HG03060 (cell line): Measurements from ENCODE around the gene TRPM2.
A peak's percentile ranks its signal among the peaks of the same experiment; 100 is the strongest.
"Not testable (repeated sequence)": the region's sequence is repeated elsewhere in the genome, so short reads cannot be mapped to it uniquely, and the experiment has no call there.

ENCODE experiments used
- ATAC-seq: cut with Tn5 transposase; IDR thresholded peaks from one replicate; pipeline ENCODE4 v1.9.1; 2021; ENCODE audit warnings: low read depth, moderate number of reproducible peaks; ENCODE audit not compliant: unreplicated experiment

TRPM2 gene

DNA sequence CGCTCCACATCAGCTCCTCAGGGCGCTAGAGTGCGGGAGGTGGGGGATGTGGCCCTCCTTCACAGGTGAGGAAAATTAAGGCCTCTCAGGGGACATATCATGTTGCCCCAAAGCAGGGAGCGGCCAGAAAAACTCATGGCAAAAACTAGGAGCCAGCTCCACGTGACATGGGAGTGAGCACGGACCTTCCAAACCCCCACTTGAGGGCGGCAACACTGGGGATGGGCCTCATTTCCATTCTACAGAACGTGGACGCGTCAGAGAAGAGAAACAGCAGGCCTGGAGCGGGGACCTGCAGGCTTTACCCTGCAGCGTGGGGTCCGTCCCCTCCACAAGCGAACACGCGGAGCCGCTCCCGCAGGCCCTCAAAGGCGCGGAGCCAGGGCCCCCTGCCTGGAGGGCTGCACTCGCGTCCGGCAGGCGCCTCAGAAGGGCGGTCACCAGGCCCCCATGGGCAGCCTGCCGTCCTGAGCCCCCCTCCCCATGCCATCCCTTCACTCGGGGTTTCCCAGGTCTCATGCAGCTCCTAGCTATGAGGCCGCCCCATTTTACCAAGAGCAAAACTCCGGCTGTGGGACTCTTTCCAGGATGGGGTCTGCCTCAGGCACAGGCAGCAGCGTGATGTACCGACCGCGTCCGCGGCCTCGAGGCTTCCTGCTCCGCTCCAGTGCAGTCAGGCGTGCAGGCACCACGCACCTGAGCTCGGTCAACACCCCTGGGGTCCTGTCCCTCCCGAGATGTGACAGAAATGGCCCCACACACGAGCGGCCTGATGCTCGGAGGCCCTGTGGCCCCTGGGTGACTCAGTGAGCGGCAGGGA, 19.7 kb upstream of the TRPM2 start:
- no peak for ATAC-seq

DNA sequence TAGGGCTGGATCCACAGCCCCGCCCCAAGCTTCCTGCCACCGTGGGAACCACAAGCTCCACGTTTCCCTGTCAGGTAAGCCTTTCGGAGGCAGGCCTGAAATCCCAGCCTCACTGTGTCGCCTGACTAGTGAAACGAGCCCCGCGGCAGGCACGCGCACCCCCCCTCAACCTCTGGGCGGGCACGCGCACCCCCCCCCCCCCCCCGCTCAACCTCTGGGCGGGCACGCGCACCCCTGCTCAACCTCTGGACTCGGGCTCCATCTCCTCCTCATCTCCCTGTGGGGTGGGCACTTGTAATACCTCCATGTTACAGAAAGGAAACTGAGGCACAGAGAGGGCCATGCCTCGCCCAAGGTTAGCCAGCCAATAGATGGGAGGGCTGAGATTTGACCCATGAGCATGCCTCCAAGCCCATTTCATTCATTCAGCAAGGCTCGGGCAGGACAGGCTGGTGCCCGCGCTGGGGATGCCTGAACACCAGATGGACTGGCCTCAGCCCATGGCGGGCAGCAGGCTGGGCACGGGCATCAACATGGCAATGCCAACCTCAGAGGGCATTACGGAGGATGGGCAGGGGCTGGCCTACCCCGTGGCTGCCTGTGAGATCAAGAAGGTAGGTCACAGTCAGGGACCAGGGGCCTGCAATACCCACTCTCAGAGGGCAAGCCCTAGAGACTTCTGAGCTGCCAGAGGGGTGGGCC, 18.9 kb upstream of the TRPM2 start:
- no peak for ATAC-seq

DNA sequence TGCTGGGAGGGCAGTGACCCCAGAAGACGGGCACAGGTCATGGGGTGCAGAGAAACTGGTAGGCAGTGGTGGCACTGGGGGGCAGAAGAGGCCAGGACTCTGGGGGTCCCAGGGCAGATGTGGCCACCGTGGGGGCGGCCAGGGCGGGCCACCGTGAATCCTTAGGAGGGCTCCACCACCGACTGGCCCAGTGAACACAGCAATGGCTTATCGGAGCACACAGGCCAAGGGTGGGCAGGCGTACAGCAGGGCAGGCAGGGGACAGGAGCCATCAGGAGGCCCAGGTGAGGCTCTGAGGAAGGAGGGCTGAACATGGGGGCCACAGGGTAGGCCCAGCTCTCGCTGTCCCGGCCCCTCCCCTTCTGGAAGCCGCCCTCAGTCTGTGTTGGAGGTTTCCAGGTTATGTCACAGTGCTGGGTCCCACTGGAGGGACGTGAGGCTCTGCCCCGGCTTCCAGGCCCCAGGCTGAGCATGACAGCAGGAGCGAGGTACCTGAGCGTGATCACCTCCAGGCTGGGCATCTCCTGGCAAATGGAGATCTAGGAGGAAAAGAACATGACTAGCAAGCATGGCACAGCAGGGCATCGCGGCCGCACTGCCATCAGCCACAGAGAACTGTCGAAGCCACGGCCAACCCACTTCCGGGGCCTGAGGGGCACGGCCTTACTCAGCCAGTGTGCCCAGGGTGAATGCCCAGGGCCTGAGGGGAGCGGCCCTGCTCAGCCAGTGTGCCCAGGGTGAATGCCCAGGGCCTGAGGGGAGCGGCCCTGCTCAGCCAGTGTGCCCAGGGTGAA, 18.0 kb upstream of the TRPM2 start:
- ATAC-seq, result no peak

DNA sequence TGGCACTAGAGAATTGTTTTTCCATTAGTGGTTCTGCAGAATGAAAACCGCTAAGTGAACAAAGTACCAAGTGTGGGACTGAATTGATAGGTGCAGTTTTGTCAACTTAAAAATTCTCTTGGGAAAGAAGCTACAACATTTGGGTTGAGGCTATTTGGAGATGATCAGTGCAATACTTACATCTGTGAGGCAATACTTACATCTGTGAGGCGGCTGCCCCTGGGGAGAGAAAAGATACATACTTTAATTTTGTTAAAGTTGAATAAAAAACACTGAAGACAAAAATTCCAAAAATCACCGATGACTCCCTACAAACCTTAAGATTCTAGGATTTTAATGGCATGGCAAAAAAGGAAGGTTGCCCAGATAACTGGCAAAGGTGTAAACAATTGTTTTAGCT, 16.0 kb upstream of the TRPM2 start:
- no peak for ATAC-seq

DNA sequence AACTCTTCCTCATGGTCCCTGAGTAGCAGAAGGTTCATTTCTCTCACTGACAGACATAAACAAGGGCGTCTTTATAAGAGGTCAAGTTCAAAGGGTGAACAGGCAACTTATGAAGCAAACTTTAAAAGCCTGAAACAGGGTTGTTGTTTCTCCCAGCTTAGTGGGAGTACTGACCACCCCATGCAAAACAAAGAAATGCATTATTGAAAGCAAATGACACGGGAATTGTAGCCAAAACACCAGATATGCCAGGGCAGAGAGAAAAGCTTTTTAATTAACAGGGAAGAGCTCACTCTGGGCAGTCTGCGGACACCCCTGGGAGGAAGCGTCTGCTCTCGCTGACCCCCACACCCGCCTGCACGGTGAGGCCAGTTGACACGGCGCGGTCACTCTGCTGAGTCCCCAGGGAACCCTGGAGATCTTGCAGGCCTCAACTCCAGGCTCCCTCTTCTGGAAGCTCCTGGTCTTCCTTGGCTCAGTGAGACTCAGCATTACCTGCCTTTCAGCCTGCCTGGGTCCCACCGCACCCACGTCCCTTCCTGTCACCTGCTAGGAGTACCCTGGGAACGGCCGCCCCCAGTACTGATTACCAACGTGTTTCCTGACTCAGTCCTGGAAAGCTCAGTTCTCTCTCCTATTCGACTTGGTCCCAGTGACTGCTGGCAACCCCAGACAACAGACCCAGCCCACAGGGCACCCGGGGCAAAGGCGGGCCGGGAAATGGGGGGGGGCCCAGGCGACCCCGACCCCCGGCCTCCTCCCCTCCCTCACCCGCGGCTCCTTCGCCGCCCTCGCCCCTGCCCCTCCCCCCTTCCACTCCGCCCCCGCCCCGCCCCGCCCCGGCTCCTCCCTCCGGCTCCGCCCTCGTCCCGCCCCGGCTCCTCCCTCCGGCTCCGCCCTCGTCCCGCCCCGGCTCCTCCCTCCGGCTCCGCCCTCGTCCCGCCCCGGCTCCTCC, 15.2 kb upstream of the TRPM2 start:
- ATAC-seq, result no peak

DNA sequence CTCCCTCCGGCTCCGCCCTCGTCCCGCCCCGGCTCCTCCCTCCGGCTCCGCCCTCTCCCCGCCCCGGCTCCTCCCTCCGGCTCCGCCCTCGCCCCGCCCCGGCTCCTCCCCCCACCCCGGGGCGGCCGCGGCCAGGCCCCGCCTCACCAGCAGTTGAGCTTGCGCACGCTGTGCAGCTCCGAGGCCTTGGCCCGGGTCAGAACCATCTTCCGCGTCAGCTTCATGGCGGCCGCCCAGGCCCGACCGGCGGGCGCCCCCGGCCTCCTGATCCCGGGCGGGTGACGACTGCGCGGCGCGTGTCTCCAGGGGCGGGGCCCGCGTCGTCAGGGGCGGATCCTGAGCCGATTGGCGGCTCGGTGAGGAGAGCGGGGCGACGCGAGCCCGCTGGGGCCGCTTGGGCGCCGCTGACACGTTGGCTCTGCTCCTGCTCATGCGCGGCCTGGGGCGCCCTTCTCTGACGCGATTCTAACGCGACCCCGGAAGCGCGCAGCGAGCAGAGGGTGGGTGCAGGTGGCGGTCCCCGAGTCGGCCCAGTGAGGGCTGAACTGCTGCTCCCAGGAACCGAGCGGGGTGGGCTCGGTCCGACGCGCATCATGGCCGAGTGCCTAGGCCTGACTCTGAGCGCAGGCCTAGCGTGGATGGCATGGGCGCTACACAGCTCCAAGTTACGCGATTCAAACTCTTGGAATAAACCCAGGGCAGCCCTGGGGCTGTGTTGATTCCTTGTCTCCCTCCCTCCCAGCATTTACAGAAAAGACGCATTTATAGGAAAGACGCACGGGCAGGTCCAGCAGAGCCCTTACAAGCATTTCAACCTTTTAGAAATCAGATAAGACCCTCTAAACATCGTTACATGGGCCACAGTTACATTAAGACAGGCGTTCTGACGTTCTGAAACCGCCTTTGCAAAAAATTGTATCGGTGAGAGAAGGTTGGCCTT, 14.2 kb upstream of the TRPM2 start, which contains the start of gene CFAP410:
TSS of gene CFAP410 (minus strand) at position 420 of the 940 bp plus-strand sequence. CDS start at position 224, 196 bp downstream.
- ATAC-seq, result peak; percentile 82

DNA sequence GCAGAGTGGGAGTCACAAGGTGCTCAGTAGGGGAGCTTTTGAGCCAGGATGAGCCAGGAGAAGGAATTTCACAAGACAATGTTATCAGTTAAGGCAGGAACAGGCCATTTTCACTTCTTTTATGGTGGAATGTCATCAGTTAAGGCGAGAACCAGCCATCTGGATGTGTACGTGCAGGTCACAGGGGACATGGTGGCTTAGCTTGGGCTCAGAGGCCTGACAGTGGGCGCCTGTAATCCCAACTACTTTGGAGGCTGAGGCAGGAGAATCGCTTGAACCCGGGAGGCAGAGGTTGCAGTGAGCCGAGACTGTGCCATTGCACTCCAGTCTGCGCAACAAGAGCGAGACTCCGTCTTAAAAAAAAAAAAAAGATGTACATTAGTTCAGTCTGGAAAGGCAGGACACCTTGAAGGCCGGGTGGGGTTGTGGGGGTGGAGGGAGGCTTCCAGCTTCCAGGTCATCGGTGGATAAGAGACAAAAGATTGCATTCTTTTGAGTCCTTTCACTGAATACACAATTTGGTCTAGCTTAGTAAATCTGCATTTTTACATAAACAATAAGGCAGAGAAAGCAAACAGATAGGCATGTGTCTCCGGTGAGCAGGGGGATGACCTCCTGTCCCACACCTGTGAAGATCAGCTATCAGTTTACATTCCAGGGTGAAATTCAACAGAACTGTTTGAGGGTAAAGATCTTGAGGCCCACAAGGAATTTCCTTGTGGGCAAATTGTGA, 11.5 kb upstream of the TRPM2 start:
- ATAC-seq, result not testable (repeated sequence)

DNA sequence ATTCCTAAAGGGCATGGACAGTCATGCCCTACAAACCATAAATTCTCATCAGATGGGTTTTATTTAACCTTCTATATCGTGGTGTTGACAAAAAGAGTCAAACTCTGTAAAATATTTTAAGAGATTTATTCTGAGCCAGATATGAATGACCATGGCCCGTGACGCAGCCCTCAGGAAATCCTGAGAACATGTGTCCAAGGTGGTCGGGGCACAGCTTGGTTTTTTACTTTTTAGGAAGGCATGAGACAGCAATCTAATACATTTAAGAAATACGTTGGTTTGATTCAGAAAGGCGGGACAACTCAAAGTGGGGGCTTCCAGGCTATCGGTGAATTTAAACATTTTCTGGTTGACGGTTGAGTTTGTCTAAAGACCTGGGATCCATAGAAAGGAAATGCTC, 10.4 kb upstream of the TRPM2 start:
- not testable (repeated sequence) for ATAC-seq

DNA sequence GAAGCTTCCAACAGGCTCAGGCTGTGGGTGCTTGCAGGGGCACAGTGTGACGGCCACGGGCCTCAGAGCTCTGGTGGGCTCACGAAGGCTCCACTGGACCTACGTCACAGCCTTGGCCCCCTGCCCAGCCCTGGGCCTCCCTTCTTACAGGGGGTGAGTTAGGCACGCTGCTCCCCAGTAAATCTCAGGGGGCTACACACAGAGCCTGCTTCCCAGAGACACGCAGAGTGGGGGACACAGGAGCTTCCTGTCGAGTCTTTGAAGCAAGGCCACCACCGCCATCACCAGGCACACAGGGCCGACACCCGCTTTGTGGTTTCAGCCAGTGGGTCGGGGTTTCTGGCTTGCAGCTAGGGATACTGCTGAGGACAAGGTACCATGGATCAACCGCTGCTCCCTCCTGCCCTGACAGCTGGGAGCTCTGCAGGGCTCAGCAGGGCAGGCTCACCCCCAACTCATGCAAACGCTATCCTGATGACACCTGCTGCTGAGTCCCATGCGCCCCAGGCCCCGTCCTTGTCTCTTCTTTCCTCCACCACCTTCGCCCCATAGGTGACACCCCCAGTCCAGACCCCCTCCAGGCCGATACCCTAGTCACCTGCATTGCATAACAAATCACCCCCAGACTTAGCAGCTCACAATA, 8.8 kb upstream of the TRPM2 start:
- no peak for ATAC-seq

DNA sequence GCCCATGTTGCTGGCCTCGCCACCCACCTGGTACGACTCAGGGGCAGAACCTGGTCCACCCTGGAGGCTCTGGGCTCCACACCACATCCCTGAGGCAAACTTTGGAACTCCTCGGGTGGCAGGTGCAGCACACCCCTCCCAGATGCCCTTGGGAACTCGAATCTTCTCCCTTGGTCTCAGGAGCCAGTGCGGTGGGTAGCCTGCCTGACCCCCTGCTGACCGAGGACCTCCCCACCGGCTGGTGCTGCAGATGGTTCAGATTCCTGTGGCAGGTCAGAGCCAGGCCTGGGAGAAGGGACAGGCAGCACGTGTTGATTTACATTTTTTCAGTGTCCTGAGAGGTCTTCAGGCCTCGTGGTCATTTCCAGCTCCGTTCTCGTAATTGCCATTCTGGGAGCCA, 7.9 kb upstream of the TRPM2 start:
- no peak for ATAC-seq

DNA sequence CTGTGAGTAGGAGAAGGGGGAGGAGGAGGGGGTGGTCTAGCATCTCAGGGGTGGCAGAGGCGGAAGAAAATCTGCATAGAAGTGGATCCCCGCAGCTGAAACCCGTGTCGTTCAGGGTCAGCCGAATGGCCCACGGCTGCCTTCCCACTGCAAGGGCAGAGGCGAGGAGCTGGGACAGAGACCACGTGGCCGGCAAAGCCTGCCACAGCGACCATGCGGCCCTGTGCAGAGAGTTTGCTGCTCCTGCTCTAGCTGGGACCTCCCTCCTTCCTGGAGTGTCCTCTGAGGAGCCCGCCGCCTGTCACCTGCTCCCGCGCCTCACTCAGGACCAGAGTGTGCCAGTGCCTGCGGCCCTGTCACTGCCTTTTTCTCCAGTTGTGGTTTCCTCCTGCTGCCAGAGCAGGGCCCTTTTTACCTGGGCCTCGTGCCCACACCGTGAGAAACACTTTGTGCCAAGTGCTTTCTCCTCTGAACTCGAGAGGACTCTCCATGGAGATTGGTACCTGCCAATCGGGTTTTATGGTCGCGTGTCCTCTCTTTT, 5.4 kb upstream of the TRPM2 start:
- no peak for ATAC-seq

DNA sequence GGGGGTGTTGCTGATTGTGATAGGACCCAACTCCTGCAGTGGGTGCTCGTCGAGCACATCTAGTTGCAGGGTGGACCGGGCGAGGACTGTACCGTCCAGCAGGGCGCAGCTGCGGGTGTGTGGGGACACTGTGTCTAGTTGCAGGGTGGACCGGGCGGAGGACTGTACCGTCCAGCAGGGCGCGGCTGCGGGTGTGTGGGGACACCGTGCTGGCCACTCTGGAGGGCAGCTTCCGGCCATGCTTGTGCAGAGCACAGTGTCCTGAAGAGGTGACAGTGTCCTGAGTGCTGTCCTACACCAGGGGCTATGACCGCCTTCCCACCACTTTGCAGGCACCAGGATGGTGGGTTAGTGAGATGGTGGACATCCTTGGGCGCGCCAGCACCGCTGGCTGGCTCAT, 4.6 kb upstream of the TRPM2 start:
- ATAC-seq, result no peak

DNA sequence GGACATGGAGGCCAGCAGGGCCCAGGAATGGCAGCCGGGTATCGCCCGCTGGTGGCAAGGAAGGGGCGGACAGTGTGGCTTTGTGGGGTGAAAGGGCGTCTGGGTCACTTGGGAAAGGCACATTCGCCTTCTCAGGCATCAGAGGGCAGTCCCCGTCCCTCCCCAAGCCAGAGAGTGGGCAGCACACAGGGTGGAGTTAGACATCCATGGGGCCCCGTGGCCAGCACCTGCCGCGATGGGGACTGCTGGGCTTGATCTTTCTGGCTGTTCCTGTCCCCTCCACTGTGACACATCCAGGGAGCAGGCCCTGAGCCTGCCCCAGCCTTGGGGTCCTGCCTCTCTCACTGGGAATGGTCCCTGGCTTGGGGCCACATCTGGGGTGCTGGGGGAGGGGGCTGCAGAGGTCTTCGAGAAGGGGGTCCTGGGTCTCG, 4.0 kb upstream of the TRPM2 start:
- no peak for ATAC-seq

DNA sequence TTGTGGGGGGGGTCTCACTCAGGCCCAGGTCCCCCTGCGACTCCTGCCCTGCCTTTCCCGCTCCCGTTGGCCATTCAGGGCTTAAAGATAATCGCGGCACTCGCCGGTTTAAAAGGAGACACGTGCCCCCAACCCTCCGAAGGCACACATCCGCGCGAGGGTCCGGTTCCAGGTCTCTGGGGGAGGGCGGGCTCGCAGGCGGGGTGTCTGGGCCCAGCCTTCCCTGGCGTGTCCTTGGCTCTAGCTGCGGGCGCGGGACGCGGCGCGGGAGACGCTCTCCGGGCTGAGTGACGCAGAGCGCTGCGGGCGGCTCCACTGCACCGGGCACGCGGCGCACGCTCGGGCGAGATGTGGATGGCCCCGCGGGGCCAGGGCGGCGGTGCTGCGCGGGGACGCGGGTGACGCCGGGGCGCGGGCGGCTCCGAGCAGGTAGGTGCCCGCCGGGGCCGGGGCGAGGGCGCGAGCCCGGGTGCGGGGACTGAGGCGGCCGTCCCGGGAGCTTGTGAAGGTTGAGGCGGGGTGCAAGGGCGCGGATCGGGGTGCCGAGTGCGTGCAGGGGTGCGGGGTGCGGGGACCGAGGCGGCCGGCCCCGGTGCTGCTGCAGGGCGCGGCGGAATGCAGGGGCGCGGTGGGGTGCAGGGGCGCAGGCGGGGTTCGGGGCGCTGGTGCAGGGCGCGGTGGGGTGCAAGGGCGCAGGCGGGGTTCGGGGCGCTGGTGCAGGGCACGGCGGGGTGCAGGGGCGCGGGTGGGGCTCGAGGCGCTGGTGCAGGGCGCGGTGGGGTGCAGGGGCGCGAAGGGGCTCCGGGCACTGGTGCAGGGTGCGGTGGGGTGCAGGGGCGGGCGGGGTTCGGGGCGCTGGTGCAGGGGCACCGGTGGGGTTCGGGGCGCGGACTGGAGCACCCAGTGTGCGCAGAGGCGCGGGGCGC, 3.3 kb upstream of the TRPM2 start:
- ATAC-seq, result no peak

DNA sequence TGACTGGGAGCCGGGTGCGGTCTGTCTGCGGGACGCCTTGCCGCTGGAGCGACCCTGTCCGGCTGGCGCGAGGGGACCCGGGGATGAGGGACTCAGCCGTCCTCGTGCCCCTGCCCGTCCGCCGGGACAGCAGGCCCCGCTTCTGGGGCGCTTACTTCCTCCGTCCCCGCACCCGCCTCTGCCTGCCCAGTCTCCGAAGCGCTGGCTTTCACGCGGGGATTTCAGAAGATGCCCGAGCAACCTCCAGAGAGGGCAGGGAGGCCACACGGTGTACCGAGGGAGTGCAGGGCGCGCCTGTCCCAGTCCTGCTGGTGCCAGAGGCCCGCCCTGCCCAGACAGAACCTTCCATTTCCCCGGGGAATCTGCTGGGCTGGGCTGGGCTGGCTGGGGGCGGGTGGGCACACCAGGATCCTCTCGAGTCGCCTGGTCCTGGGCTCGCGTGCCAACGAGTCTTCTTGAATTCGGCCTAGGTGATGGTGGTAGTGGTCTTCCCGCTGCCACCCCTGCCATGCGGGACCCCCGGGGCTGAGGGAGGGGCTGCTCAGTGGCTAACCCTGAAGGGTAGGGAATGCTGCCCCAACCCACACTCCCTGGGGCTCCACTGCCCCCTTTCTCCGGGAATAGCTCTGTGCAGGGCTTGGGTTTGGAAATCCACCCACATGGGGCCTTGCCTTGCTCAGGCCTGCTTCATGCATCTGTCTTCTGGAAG, 2.5 kb upstream of the TRPM2 start:
- ATAC-seq, result no peak
